Epithelial cell of esophagus (primary cell): ENCODE measurements around the gene ZCCHC24.
A peak's percentile ranks its signal among the peaks of the same experiment; 100 is the strongest.

Experiments used
- DNase-seq: peaks from one replicate; pipeline ENCODE4 v3.0.0; 2010; ENCODE audit warnings: low read depth
- H3K4me3 ChIP-seq: 2 replicates; pipeline ENCODE4 v1.5.1; 2011; ENCODE audit warnings: mild to moderate bottlenecking, low read length, control low read depth
- CTCF ChIP-seq: IDR thresholded peaks from 2 replicates; pipeline ENCODE4 v1.5.1; 2011; ENCODE audit warnings: low read depth, mild to moderate bottlenecking, low read length, control low read depth, inconsistent platforms; ENCODE audit not compliant: insufficient read depth; ENCODE audit errors: missing control alignments

ZCCHC24 gene

DNA sequence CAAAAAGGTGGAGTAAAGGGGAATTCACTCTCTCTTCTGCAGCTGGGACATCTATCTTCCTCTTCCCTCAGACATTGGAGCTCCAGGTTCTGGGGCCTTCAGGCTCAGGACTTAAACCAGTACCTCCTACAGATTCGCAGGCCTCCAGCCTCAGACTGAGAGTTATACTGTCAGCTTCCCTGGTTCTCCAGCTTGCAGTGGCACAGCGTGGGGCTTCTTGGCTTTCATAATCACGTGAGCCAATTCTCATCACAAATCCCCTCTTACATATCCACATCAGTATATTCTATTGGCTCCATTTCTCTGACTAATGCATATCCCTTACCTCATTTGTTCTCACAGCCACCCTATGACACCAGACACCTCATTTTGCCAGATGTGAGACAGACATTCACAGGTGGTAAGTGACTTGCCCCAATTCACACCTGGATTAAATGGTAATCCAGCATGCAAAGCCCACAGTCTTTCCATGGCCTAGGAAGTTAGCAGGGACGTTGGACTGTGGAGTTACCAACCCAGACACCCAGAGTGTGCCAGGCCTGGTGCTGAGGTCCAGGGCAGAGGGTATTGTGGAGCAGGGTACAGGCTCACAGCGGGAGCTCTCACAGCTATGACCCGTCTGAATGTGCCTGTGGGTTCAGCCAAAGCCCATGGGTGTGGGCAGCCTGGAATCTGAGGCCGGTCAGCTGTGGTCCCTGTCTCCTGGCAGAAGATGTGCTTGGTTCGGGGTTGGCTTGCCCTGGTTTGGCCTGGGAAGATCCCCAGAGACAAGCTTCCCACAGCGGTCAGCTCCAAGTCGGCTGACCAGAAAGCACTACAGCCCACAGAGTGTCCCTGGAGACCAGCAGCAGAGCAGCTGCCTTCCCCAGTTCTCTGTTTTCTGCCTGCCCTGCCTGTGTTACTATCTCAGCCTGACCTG is 18.4 kb upstream of the ZCCHC24 start:
- no peak overlapping the region for H3K4me3 ChIP-seq
- DNase-seq, result no peak
- TF ChIP-seq CTCF, result no peak

GRCh38 chr10:79460687-79461086 is 15.3 kb upstream of the ZCCHC24 start:
- no peak for DNase-seq
- no peak for TF ChIP-seq CTCF
- no peak overlapping the region for H3K4me3 ChIP-seq

DNA sequence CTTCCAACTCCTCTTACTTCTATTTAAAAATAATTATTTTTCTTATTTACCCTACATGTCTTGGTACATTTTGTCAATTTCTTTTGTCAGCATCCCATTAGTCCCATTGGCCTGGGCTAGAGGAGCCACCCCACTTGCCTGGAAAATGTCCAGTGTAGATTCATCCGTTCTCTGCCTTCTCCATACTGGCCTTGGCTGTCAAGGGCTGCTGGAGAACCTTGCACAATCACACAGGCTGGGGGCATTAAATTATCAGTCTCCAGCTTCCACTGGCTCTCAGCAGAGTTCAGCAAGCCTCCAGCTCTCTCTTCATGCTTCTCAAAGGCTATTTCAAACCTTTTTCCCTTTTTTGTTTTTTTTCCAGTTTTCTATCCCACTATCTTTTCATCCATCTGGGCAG is 13.8 kb upstream of the ZCCHC24 start:
- DNase-seq, result no peak
- no peak for TF ChIP-seq CTCF
- no peak overlapping the region for H3K4me3 ChIP-seq

DNA sequence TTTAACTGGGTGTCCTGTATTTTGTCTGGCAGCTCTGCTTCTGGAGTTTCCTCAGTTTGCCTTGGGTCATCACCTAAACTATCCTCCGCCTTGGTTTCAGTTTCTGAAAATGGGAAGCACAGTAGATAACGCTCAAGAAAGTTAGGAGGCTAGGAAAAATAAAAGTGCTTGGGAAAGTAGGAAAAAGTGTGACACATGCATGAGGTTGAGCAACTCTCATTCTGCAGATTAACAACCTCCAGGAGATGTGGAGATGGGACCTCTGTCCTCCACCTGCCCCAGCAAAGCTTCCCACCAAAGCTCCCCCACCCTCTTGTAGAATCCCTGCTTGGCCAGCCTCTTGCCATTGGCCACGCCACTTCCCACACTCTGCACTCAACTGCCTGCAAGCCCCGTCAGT is 13.1 kb upstream of the ZCCHC24 start:
- H3K4me3 ChIP-seq, result no peak overlapping the region
- no peak for TF ChIP-seq CTCF
- DNase-seq, result no peak

DNA sequence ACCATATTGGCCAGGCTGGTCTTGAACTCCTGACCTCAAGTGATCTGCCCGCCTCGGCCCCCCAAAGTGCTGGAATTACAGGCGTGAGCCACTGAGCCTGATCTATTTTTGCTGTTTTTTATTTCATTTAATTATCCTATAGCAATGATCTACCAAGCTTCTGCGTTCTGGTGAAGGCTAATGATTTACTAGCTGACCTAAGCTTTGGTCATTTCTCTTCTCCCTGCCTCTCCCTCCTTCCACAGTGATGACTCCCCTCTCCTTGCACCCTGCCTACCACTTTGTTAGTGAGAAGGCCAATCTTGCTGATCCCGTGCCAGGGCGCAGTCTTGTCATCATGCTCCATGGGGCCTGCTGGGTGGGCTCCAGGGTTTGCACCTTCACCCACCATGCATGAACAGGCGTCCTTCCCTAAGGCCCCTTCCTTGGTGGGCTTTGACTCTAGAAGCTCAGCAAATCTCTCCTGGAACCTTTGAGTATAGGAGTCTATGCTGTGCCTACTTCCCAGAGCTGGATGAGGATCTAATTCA is 11.9 kb upstream of the ZCCHC24 start:
- TF ChIP-seq CTCF, result no peak

DNA sequence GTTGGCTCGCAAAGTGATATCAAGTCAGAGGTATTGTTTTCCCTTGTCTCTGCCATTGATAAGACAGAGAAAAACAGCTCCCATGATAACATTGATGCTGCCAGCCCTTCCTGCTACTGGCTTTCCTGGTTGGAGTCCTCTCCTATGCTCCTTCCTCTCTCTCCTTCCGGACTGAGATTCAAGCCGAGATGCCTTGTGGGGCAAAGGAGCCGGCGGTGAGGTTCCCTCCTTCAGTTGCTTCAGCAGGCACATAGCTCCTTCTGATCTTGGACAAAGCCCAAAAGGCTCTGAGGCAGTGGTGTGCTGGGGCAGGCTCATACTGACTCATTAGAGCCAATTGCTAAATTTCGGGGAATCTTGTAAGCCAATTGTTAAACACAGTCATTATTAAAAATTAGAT is 8.8 kb upstream of the ZCCHC24 start:
- TF ChIP-seq CTCF, result no peak
- peak; percentile 93 for DNase-seq
- H3K4me3 ChIP-seq, result no peak overlapping the region

More for the DNA sequence above, 11.9 kb upstream of the ZCCHC24 start:
- no peak for DNase-seq
- H3K4me3 ChIP-seq, result no peak overlapping the region
